ENCODE measurements around the gene KRTAP10-8. TPM values are rescaled to one million over a fixed set of nuclear protein-coding genes. Genes with fewer than 3 reads are reported as not detected.

The KRTAP10-8 gene
- total RNA-seq, 2 donors from 2014 or later = not detected

Other genes with a start within 250 kb of the KRTAP10-8 start
- gene LRRC3, start 156.6 kb upstream of the KRTAP10-8 start, total RNA-seq = 1 to 10 TPM; 2.8 to 3.8 TPM
- gene KRTAP10-1, start 71.9 kb upstream of the KRTAP10-8 start, total RNA-seq = not detected
- not detected for gene KRTAP10-2, start 60.6 kb upstream of the KRTAP10-8 start, total RNA-seq
- not detected for gene KRTAP10-3, start 53.3 kb upstream of the KRTAP10-8 start, total RNA-seq
- not detected for gene KRTAP10-4, start 38.4 kb upstream of the KRTAP10-8 start, total RNA-seq
- not detected for gene KRTAP10-5, start 31.5 kb upstream of the KRTAP10-8 start, total RNA-seq
- gene KRTAP10-6, start 19.6 kb upstream of the KRTAP10-8 start, total RNA-seq = not detected
- gene KRTAP10-7, start 11.5 kb upstream of the KRTAP10-8 start, total RNA-seq = not detected
- not detected for gene KRTAP10-9, start 15.0 kb downstream of the KRTAP10-8 start, total RNA-seq
- gene KRTAP10-10, start 25.3 kb downstream of the KRTAP10-8 start, total RNA-seq = not detected
- gene KRTAP10-11, start 34.3 kb downstream of the KRTAP10-8 start, total RNA-seq = not detected
- gene KRTAP12-4, start 42.6 kb downstream of the KRTAP10-8 start, total RNA-seq = not detected
- not detected for gene KRTAP12-3, start 45.9 kb downstream of the KRTAP10-8 start, total RNA-seq
- not detected for gene KRTAP12-2, start 54.8 kb downstream of the KRTAP10-8 start, total RNA-seq
- not detected for gene KRTAP12-1, start 70.1 kb downstream of the KRTAP10-8 start, total RNA-seq
- not detected for gene KRTAP10-12, start 85.1 kb downstream of the KRTAP10-8 start, total RNA-seq
- not detected for gene TSPEAR, start 99.5 kb downstream of the KRTAP10-8 start, total RNA-seq
- 10 to 100 TPM; 85.2 to 95.6 TPM for gene UBE2G2, start 189.7 kb downstream of the KRTAP10-8 start, total RNA-seq
- 10 to 100 TPM; 60.1 to 67.8 TPM for gene SUMO3, start 206.0 kb downstream of the KRTAP10-8 start, total RNA-seq

Data from activated T-cell treated with anti-CD3 and anti-CD28 coated beads, Interleukin-2, amount 50 U/mL, for 72 hours (primary cell).